Measurements from ENCODE around the gene DEAF1. TPM values are rescaled to one million over a fixed set of nuclear protein-coding genes. Genes with fewer than 3 reads are reported as not detected.

DEAF1 gene
- total RNA-seq, 1 experiment from 2014 or later = 33.9 TPM

GRCh38 chr11:725624-726202, 30.7 kb upstream of the DEAF1 start:
- CTCF ChIA-PET = interaction anchor here (0.6 to 1.0 kb wide), 3 partner anchors 30 to 112 kb away, joined by 3 to 5 read pairs (median 4); partner anchors contain the start of genes DEAF1 and TMEM80
- ATAC-seq (no peak), DNase-seq (ENCODE audit: low read depth, low spot score) (no peak)
- intact Hi-C loops (cut with micrococcal nuclease) = no loop called here
- Histone ChIP-seq H4K20me1 (ENCODE audit: insufficient read depth) (no peaks in the 10 kb centered on the region), H3K4me1 (ENCODE audit: control insufficient read depth in 1 of 2, insufficient read depth in 2 of 2, low read length in 2 of 2) (peaks cover 7 to 27% of the 10 kb centered on the region in 2 experiments; a peak in 3 of 4 replicates), H3K9me3 (ENCODE audit: control insufficient read depth in 1 of 2, insufficient read depth in 1 of 2, low read depth in 1 of 2, low read length in 2 of 2) (no peaks in the 10 kb centered on the region), H3K4me2 (ENCODE audit: low read length) (no peak overlapping the region), H3K27me3 (ENCODE audit: insufficient read depth, low read length) (no peaks in the 10 kb centered on the region), H3K27ac (ENCODE audit: low read depth, low read length) (no peak overlapping the region), H3K36me3 (ENCODE audit: control insufficient read depth in 1 of 2, insufficient read depth in 2 of 2, low read length in 2 of 2) (peaks cover 3 to 11% of the 10 kb centered on the region in 2 experiments; a peak in 2 of 4 replicates), H3K9me2 (ENCODE audit: insufficient read depth) (no peaks in the 10 kb centered on the region), H2AFZ (ENCODE audit: low read depth, low read length, poor library complexity, severe bottlenecking) (no peak overlapping the region), H3K4me3 (replicated peaks in 1 of 2; ENCODE audit: low read depth in 1 of 2, low read length in 2 of 2) (no peak overlapping the region), H3K9ac (ENCODE audit: low read length) (no peak overlapping the region), H3K79me2 (ENCODE audit: insufficient read depth, low read length) (no peaks in the 10 kb centered on the region)
- RAD21 ChIA-PET (ENCODE audit: low non-redundant PET in 1 of 2, low total read pairs in 2 of 2, uncharacterized antibody in 2 of 2, unreplicated experiment in 2 of 2) = no interaction called here
- TF ChIP-seq FOSL1 (IDR thresholded peaks at IDR 0.05; ENCODE audit: low read depth) (no peak), SRF (IDR thresholded peaks at IDR 0.05; ENCODE audit: low read depth) (no peak), ZFX (IDR thresholded peaks at IDR 0.05) (no peak), POLR2A (IDR thresholded peaks at IDR 0.05; ENCODE audit: borderline replicate concordance, extremely low read depth, insufficient read depth, insufficient read length) (no peak), ELF1 (IDR thresholded peaks at IDR 0.05; ENCODE audit: borderline replicate concordance, low read depth) (no peak), ZNF274 (IDR thresholded peaks at IDR 0.05; ENCODE audit: low read depth, low read length) (no peak), SIN3A (IDR thresholded peaks at IDR 0.05; ENCODE audit: low read depth) (no peak)
- BruUV-seq (replicated peaks) = no TSS peak
- POLR2A ChIA-PET = no interaction called here

- Histone ChIP-seq H3K4me1 (ENCODE audit: control insufficient read depth in 1 of 2, insufficient read depth in 2 of 2, low read length in 2 of 2) (peaks cover 7 to 34% of the 10 kb centered on the region in 2 experiments; a peak in 3 of 4 replicates), H3K27me3 (ENCODE audit: insufficient read depth, low read length) (no peaks in the 10 kb centered on the region), H3K79me2 (ENCODE audit: insufficient read depth, low read length) (no peaks in the 10 kb centered on the region), H3K27ac (ENCODE audit: low read depth, low read length) (no peak overlapping the region), H2AFZ (ENCODE audit: low read depth, low read length, poor library complexity, severe bottlenecking) (no peak overlapping the region), H3K4me2 (ENCODE audit: low read length) (no peak overlapping the region), H3K9ac (ENCODE audit: low read length) (no peak overlapping the region), H3K9me2 (ENCODE audit: insufficient read depth) (no peaks in the 10 kb centered on the region), H3K36me3 (ENCODE audit: control insufficient read depth in 1 of 2, insufficient read depth in 2 of 2, low read length in 2 of 2) (peaks cover 3 to 11% of the 10 kb centered on the region in 2 experiments; a peak in 2 of 4 replicates), H4K20me1 (ENCODE audit: insufficient read depth) (no peaks in the 10 kb centered on the region), H3K9me3 (ENCODE audit: control insufficient read depth in 1 of 2, insufficient read depth in 1 of 2, low read depth in 1 of 2, low read length in 2 of 2) (no peaks in the 10 kb centered on the region), H3K4me3 (replicated peaks in 1 of 2; ENCODE audit: low read depth in 1 of 2, low read length in 2 of 2) (no peak overlapping the region)
- CTCF ChIA-PET = no interaction called here
- intact Hi-C loops (cut with micrococcal nuclease) = no loop called here
- no peak for TF ChIP-seq TCF7L2 (IDR thresholded peaks at IDR 0.05; ENCODE audit: borderline replicate concordance, extremely low read depth, insufficient read depth, insufficient read length)
- no peak for TF ChIP-seq POLR2AphosphoS5 (IDR thresholded peaks at IDR 0.05; ENCODE audit: low read depth, low read length)
- no peak for TF ChIP-seq SRF (IDR thresholded peaks at IDR 0.05; ENCODE audit: low read depth)
- no peak for TF ChIP-seq EGR1 (IDR thresholded peaks at IDR 0.05; ENCODE audit: low read depth)
- DNase-seq (ENCODE audit: low read depth, low spot score) (no peak), ATAC-seq (no peak)
- no TSS peak for BruUV-seq (replicated peaks)
- POLR2A ChIA-PET = no interaction called here
- RAD21 ChIA-PET (ENCODE audit: low non-redundant PET in 1 of 2, low total read pairs in 2 of 2, uncharacterized antibody in 2 of 2, unreplicated experiment in 2 of 2) = no interaction called here
These were observed 29.9 kb upstream of the DEAF1 start for GRCh38 chr11:724778-725386.

Data from HCT116 (cell line).